SK-N-SH (cell line): Measurements from ENCODE around the gene IL17B. TPM values are rescaled to one million over a fixed set of nuclear protein-coding genes. Genes with fewer than 3 reads are reported as not detected.

ENCODE experiments used
- CTCF ChIA-PET: fragments of 300-600, 350-600 bp; formaldehyde crosslinking; extraction: SDS; loops from one replicate; lab custom pipeline; 2021; lab: Yijun Ruan, JAX
- POLR2A ChIA-PET: fragments of 350-600 bp; sonication (Branson Sonifier 250); formaldehyde crosslinking; extraction: SDS; loops from one replicate; lab custom pipeline; 2020; ENCODE audit warnings: antibody characterized with exemption, inconsistent platforms; lab: Yijun Ruan, JAX
- DNase-seq: peaks from one replicate; pipeline ENCODE4 v3.0.0; 2012
- H2AFZ ChIP-seq: fragments of 200-600 bp; sonication (generic); 2 replicates; pipeline ENCODE4 v1.8.1; 2016; ENCODE audit warnings: antibody characterized with exemption, mild to moderate bottlenecking, low read depth
- H3F3A ChIP-seq: fragments of 200-600 bp; sonication (generic); replicated peaks from 2 replicates; pipeline ENCODE3; 2016; ENCODE audit warnings: antibody characterized with exemption, mild to moderate bottlenecking; ENCODE audit not compliant: insufficient read depth
- H3K27ac ChIP-seq, 2 experiments: fragments of 200-500 bp in 1 of 2; fragments of 200-600 bp in 1 of 2; sonication (Bioruptor generic) in 1 of 2; sonication (generic), shearing (Covaris generic) in 1 of 2; 2 replicates each; pipeline versions ENCODE4 v1.5.1 to v1.6.1; 2014 to 2016; ENCODE audit warnings: low read depth in 2 of 2, inconsistent platforms in 1 of 2, low read length in 1 of 2, mild to moderate bottlenecking in 1 of 2, mixed read lengths in 1 of 2
- H3K27me3 ChIP-seq: fragments of 200-600 bp; sonication (generic), shearing (Covaris generic); 2 replicates; pipeline ENCODE4 v1.6.1; 2016; ENCODE audit warnings: mixed run types; ENCODE audit not compliant: insufficient read depth
- H3K36me3 ChIP-seq, 2 experiments: fragments of 200-500 bp in 1 of 2; fragments of 200-600 bp in 1 of 2; sonication (Bioruptor generic) in 1 of 2; sonication (generic) in 1 of 2; replicated peaks in 1 of 2; 2 replicates each; pipeline versions ENCODE3 to v1.5.1; 2014 to 2016; ENCODE audit warnings: low read length in 1 of 2, mild to moderate bottlenecking in 1 of 2; ENCODE audit not compliant: insufficient read depth in 2 of 2, control insufficient read depth in 1 of 2
- H3K4me1 ChIP-seq, 2 experiments: fragments of 200-500 bp in 1 of 2; fragments of 200-600 bp in 1 of 2; sonication (Bioruptor generic) in 1 of 2; sonication (generic), shearing (Covaris generic) in 1 of 2; 2 replicates each; pipeline versions ENCODE4 v1.5.1 to v1.6.1; 2014 to 2016; ENCODE audit warnings: low read depth in 1 of 2, low read length in 1 of 2, mixed run types in 1 of 2; ENCODE audit not compliant: insufficient read depth in 2 of 2, control insufficient read depth in 1 of 2
- H3K4me2 ChIP-seq: fragments of 200-600 bp; sonication (generic), shearing (Covaris generic); 2 replicates; pipeline ENCODE4 v1.6.1; 2017; ENCODE audit warnings: mixed run types
- H3K4me3 ChIP-seq, 2 experiments: fragments of 200-500 bp in 1 of 2; fragments of 200-600 bp in 1 of 2; sonication (Bioruptor generic) in 1 of 2; sonication (generic), shearing (Covaris generic) in 1 of 2; 2 replicates each; pipeline versions ENCODE4 v1.5.1 to v1.8.1; 2014 to 2016; ENCODE audit warnings: low read depth in 2 of 2, inconsistent platforms in 1 of 2, low read length in 1 of 2, mild to moderate bottlenecking in 1 of 2, mixed read lengths in 1 of 2, moderate library complexity in 1 of 2
- H3K79me2 ChIP-seq: fragments of 200-600 bp; sonication (generic); 2 replicates; pipeline ENCODE4 v1.8.1; 2017; ENCODE audit warnings: mild to moderate bottlenecking; ENCODE audit not compliant: insufficient read depth
- H3K9ac ChIP-seq: fragments of 200-600 bp; sonication (generic); 2 replicates; pipeline ENCODE4 v1.6.1; 2017; ENCODE audit warnings: mixed run types
- H3K9me2 ChIP-seq: fragments of 200-600 bp; sonication (generic); 2 replicates; pipeline ENCODE4 v1.6.1; 2017; ENCODE audit warnings: mixed run types
- H3K9me3 ChIP-seq: fragments of 200-600 bp; sonication (generic); 2 replicates; pipeline ENCODE4 v1.6.1; 2017; ENCODE audit warnings: mixed run types, mild to moderate bottlenecking, moderate library complexity
- H4K20me1 ChIP-seq: fragments of 200-600 bp; sonication (generic); 2 replicates; pipeline ENCODE4 v1.6.1; 2017; ENCODE audit warnings: mild to moderate bottlenecking, mixed run types; ENCODE audit not compliant: insufficient read depth
- FOXM1 ChIP-seq: IDR thresholded peaks from 2 replicates; pipeline ENCODE4 v1.4.0; 2012; ENCODE audit warnings: low read depth, mild to moderate bottlenecking
- MXI1 ChIP-seq: IDR thresholded peaks from 2 replicates; pipeline ENCODE4 v1.6.1; 2012; ENCODE audit warnings: mild to moderate bottlenecking, low read depth, low read length, improper control_type of control experiment
- REST ChIP-seq: IDR thresholded peaks from 2 replicates; pipeline ENCODE4 v1.6.1; 2012; ENCODE audit warnings: mild to moderate bottlenecking, low read depth, low read length, moderate library complexity
- RXRA ChIP-seq: IDR thresholded peaks from 2 replicates; pipeline ENCODE4 v1.4.0; 2012; ENCODE audit warnings: low read depth, mild to moderate bottlenecking, borderline replicate concordance
- SIN3A ChIP-seq: IDR thresholded peaks from 2 replicates; pipeline ENCODE4 v1.6.1; 2012; ENCODE audit warnings: low read depth, mild to moderate bottlenecking, low read length, moderate library complexity, borderline replicate concordance
- WGBS: methylation state at CpG from one replicate; pipeline ENCODE4 v1.1.6; 2017; ENCODE audit warnings: low lambda C conversion rate; 5-methylcytosine and 5-hydroxymethylcytosine counted together
- polyA plus RNA-seq, 3 experiments: library from polyadenylated mRNA; depleted of rRNA; stranded (reverse); fragments of >200 nt; gene quantifications; 2 replicates each; pipeline ENCODE4 v1.2.3, GENCODE V29; 2012
- TF ChIP-seq, protein P1 (sequence below): IDR thresholded peaks from 2 replicates; pipeline ENCODE4; 2012
- TF ChIP-seq, protein P2 (sequence below): IDR thresholded peaks from 2 replicates; pipeline ENCODE4 v1.4.0; 2012; ENCODE audit warnings: low read depth
- TF ChIP-seq, protein P3 (sequence below): IDR thresholded peaks from 2 replicates; pipeline ENCODE4 v1.4.0; 2012; ENCODE audit warnings: low read depth, borderline replicate concordance

IL17B gene
- polyA plus RNA-seq, 1 of the 3 experiments (the other 2 are of a cell fraction), result 0.16 TPM

GRCh38 chr5:149363936-149364335 lies 15.2 kb downstream of the IL17B start:
- 97% methylated on average over 8 of the region's 9 CpGs for WGBS

GRCh38 chr5:149363358-149363757 lies 15.7 kb downstream of the IL17B start:
- no peaks in the 10 kb centered on the region for H3K9me3 ChIP-seq
- H3F3A ChIP-seq, result no peaks in the 10 kb centered on the region
- TF ChIP-seq, protein P1, sequence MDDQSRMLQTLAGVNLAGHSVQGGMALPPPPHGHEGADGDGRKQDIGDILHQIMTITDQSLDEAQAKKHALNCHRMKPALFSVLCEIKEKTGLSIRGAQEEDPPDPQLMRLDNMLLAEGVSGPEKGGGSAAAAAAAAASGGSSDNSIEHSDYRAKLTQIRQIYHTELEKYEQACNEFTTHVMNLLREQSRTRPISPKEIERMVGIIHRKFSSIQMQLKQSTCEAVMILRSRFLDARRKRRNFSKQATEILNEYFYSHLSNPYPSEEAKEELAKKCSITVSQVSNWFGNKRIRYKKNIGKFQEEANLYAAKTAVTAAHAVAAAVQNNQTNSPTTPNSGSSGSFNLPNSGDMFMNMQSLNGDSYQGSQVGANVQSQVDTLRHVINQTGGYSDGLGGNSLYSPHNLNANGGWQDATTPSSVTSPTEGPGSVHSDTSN, result no peak
- TF ChIP-seq MXI1 (no peak), RXRA (no peak), SIN3A (no peak), REST (no peak), FOXM1 (no peak)
- TF ChIP-seq, protein P2, sequence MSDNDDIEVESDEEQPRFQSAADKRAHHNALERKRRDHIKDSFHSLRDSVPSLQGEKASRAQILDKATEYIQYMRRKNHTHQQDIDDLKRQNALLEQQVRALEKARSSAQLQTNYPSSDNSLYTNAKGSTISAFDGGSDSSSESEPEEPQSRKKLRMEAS, result no peak
- TF ChIP-seq, protein P3, sequence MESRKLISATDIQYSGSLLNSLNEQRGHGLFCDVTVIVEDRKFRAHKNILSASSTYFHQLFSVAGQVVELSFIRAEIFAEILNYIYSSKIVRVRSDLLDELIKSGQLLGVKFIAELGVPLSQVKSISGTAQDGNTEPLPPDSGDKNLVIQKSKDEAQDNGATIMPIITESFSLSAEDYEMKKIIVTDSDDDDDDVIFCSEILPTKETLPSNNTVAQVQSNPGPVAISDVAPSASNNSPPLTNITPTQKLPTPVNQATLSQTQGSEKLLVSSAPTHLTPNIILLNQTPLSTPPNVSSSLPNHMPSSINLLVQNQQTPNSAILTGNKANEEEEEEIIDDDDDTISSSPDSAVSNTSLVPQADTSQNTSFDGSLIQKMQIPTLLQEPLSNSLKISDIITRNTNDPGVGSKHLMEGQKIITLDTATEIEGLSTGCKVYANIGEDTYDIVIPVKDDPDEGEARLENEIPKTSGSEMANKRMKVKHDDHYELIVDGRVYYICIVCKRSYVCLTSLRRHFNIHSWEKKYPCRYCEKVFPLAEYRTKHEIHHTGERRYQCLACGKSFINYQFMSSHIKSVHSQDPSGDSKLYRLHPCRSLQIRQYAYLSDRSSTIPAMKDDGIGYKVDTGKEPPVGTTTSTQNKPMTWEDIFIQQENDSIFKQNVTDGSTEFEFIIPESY, result no peak
- no peak overlapping the region for H3K4me2 ChIP-seq
- no peak overlapping the region for H3K27ac ChIP-seq
- no peak for DNase-seq
- no peaks in the 10 kb centered on the region for H3K9me2 ChIP-seq
- H4K20me1 ChIP-seq, result no peaks in the 10 kb centered on the region
- ChIA-PET POLR2A (interaction anchor here (1.2 kb wide), 1 partner anchor 65 kb away, joined by 5 read pairs; no protein-coding TSS in a partner anchor), CTCF (interaction anchor here (1.2 to 41.4 kb wide), 4 partner anchors 8 to 60 kb away, joined by 3 to 1751 read pairs (median 78); no protein-coding TSS in a partner anchor)
- H3K4me3 ChIP-seq, result no peak overlapping the region
- no peak overlapping the region for H3K9ac ChIP-seq
- H2AFZ ChIP-seq, result no peak overlapping the region
- H3K4me1 ChIP-seq, result peaks cover 0 to 16% of the 10 kb centered on the region in 2 experiments; a peak in 1 of 4 replicates
- H3K36me3 ChIP-seq, result no peaks in the 10 kb centered on the region
- no peaks in the 10 kb centered on the region for H3K27me3 ChIP-seq
- no peaks in the 10 kb centered on the region for H3K79me2 ChIP-seq

More at GRCh38 chr5:149363936-149364335, 15.2 kb downstream of the IL17B start:
- Histone ChIP-seq H3K4me2 (no peak overlapping the region), H3K79me2 (no peaks in the 10 kb centered on the region), H3K4me3 (no peak overlapping the region), H3K9me2 (no peaks in the 10 kb centered on the region), H3K4me1 (peaks cover 0 to 14% of the 10 kb centered on the region in 2 experiments; a peak in 1 of 4 replicates), H3K9me3 (no peaks in the 10 kb centered on the region), H3K36me3 (no peaks in the 10 kb centered on the region), H3K27ac (no peak overlapping the region), H4K20me1 (no peaks in the 10 kb centered on the region), H3K27me3 (no peaks in the 10 kb centered on the region), H3K9ac (no peak overlapping the region), H2AFZ (no peak overlapping the region), H3F3A (no peaks in the 10 kb centered on the region)
- ChIA-PET CTCF (interaction anchor here (1.0 to 41.4 kb wide), 5 partner anchors 8 to 201 kb away, joined by 3 to 1751 read pairs (median 35); no protein-coding TSS in a partner anchor), POLR2A (interaction anchor here (1.2 kb wide), 1 partner anchor 64 kb away, joined by 5 read pairs; no protein-coding TSS in a partner anchor)
- TF ChIP-seq REST, result no peak
- no peak for DNase-seq
